ENCODE data around the gene TMC8. TPM values are rescaled to one million over a fixed set of nuclear protein-coding genes. Genes with fewer than 3 reads are reported as not detected.
"Not testable (repeated sequence)": the region's sequence is repeated elsewhere in the genome, so short reads cannot be mapped to it uniquely, and the experiment has no call there.

The TMC8 gene, protein sequence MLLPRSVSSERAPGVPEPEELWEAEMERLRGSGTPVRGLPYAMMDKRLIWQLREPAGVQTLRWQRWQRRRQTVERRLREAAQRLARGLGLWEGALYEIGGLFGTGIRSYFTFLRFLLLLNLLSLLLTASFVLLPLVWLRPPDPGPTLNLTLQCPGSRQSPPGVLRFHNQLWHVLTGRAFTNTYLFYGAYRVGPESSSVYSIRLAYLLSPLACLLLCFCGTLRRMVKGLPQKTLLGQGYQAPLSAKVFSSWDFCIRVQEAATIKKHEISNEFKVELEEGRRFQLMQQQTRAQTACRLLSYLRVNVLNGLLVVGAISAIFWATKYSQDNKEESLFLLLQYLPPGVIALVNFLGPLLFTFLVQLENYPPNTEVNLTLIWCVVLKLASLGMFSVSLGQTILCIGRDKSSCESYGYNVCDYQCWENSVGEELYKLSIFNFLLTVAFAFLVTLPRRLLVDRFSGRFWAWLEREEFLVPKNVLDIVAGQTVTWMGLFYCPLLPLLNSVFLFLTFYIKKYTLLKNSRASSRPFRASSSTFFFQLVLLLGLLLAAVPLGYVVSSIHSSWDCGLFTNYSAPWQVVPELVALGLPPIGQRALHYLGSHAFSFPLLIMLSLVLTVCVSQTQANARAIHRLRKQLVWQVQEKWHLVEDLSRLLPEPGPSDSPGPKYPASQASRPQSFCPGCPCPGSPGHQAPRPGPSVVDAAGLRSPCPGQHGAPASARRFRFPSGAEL
- total RNA-seq: 28.6 TPM
- polyA plus RNA-seq: 196 TPM
- long read RNA-seq, donor 1: 0 reads
- long read RNA-seq, donor 2: 0 reads
- long read RNA-seq, donor 3, full-length matches to known transcripts: 1 of 37 reads
- long read RNA-seq, donor 3, partial matches to known transcripts: 36 of 37 reads
- long read RNA-seq, donor 3, other reads (novel, unspliced or antisense): 0 of 37 reads
- long read RNA-seq, donor 4, full-length matches to known transcripts: 2 of 7 reads
- long read RNA-seq, donor 4, partial matches to known transcripts: 5 of 7 reads
- long read RNA-seq, donor 4, other reads (novel, unspliced or antisense): 0 of 7 reads
- long read RNA-seq, donor 5, full-length matches to known transcripts: 5 of 11 reads
- long read RNA-seq, donor 5, partial matches to known transcripts: 6 of 11 reads
- long read RNA-seq, donor 5, other reads (novel, unspliced or antisense): 0 of 11 reads
- long read RNA-seq, donor 6, full-length matches to known transcripts: 5 of 19 reads
- long read RNA-seq, donor 6, partial matches to known transcripts: 14 of 19 reads
- long read RNA-seq, donor 6, other reads (novel, unspliced or antisense): 0 of 19 reads
- long read RNA-seq, donor 7: 0 reads
- long read RNA-seq, donor 8, full-length matches to known transcripts: 2 of 2 reads
- long read RNA-seq, donor 8, partial matches to known transcripts: 0 of 2 reads
- long read RNA-seq, donor 8, other reads (novel, unspliced or antisense): 0 of 2 reads
- long read RNA-seq, donor 9: 0 reads
- long read RNA-seq, donor 10, full-length matches to known transcripts: 1 of 7 reads
- long read RNA-seq, donor 10, partial matches to known transcripts: 6 of 7 reads
- long read RNA-seq, donor 10, other reads (novel, unspliced or antisense): 0 of 7 reads

DNA sequence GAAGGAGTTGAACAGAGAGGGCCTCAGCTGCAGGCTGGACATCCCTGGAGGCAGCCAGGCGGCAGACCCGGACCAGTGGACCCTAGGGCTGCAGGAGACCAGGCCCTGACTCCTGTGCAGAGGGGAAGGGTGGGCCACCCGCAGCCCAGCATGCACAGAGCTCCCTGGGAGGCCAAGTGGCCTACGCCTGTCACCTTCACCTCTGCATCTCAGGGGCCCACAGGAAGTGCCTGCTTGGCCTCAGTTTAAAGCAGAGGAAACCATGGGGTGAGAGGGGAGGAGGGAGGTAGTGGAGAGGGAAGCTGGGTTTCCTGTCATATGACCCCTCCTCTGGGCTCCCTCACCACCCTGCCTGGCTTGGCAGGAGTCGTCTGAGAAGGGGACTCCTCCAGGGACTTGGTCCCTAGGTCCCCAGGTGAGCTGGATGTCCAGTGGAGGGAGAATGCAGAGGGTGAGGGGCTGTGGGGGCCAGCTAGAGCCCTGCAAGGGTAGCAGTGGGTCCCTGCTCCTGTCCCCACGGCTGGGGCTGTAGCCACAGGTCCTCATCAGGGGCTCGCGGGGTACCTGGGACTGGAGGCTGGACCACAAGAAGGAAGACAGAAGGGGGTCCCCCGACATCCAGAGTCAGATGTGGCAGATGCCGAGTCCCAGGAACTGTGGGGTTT is at the start of gene TMC8:
TMC8 (plus strand) TSS at position 335 of the 665 bp plus-strand sequence. CDS start 818 bp downstream, outside the sequence.
- H3K4me3 ChIP-seq (ENCODE audit: low read length in 2 of 2): peak within 1 kb of the TSS; percentile 93 to 97
- WGBS: 8% methylated on average over 10 of the region's 10 CpGs
- DNase-seq (ENCODE audit: low read depth in 6 of 9, low spot score in 9 of 9): peak in 7 of 9 donors; percentile 82 to 95 (median 87)
- peaks cover 51 to 90% of the 10 kb centered on the region in 2 donors for H3K4me1 ChIP-seq (ENCODE audit: control insufficient read depth in 2 of 2, insufficient read depth in 2 of 2, low read length in 2 of 2)
- peaks cover 39 to 45% of the 10 kb centered on the region in 2 donors for H3K36me3 ChIP-seq (ENCODE audit: control insufficient read depth in 2 of 2, insufficient read depth in 2 of 2, low read length in 1 of 2)
- H3K9me3 ChIP-seq (ENCODE audit: control insufficient read depth in 2 of 2, insufficient read depth in 1 of 2, low read length in 1 of 2): peaks cover 0 to 17% of the 10 kb centered on the region in 2 donors
- peak within 1 kb of the TSS; percentile 99 for H3K27ac ChIP-seq (ENCODE audit: low read depth in 1 of 2, low read length in 1 of 2)
- peaks cover 0 to 3% of the 10 kb centered on the region in 2 donors for H3K27me3 ChIP-seq (ENCODE audit: control insufficient read depth in 2 of 2, insufficient read depth in 1 of 2, low read length in 1 of 2)

DNA sequence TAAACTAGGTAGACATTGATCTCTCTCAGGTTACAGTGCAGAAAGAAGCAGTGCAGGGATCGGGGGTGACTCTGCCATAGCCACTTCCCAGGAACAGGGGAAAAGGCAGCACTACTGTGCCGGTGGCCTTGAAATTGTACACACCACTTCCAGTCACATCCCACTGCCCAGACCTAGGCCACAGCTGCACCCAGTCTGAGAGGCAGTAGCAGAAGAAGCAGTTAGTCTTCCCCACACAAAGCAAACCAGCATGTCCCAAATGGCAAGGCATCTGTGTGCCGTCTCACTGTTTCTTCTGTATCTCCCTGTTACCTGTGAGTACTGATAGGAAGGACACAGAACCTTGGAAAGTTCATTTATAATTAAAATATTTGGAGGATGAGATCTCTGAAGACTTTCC is 49.0 kb upstream of the TMC8 start:
- 97% methylated on average over 3 of the region's 3 CpGs for WGBS
- no peak for DNase-seq (ENCODE audit: low read depth in 6 of 9, low spot score in 9 of 9)

GRCh38 chr17:78082355-78082872 is 48.2 kb upstream of the TMC8 start:
- not testable (repeated sequence) for H3K27ac ChIP-seq (ENCODE audit: low read depth in 1 of 2, low read length in 1 of 2)

More for the DNA sequence above, 49.0 kb upstream of the TMC8 start:
- no peak overlapping the region for H3K4me3 ChIP-seq (ENCODE audit: low read length in 2 of 2)
- no peaks in the 10 kb centered on the region for H3K4me1 ChIP-seq (ENCODE audit: control insufficient read depth in 2 of 2, insufficient read depth in 2 of 2, low read length in 2 of 2)
- no peak overlapping the region for H3K27ac ChIP-seq (ENCODE audit: low read depth in 1 of 2, low read length in 1 of 2)
- no peaks in the 10 kb centered on the region for H3K27me3 ChIP-seq (ENCODE audit: control insufficient read depth in 2 of 2, insufficient read depth in 1 of 2, low read length in 1 of 2)
- H3K9me3 ChIP-seq (ENCODE audit: control insufficient read depth in 2 of 2, insufficient read depth in 1 of 2, low read length in 1 of 2): no peaks in the 10 kb centered on the region
- H3K36me3 ChIP-seq (ENCODE audit: control insufficient read depth in 2 of 2, insufficient read depth in 2 of 2, low read length in 1 of 2): peaks cover 59 to 98% of the 10 kb centered on the region in 2 donors

GRCh38 chr17:78082988-78083387 is 47.6 kb upstream of the TMC8 start:
- peak overlapping the region in 1 of 2 donors; percentile 47 for H3K27ac ChIP-seq (ENCODE audit: low read depth in 1 of 2, low read length in 1 of 2)
- 92% methylated on average over 7 of the region's 7 CpGs for WGBS
- H3K36me3 ChIP-seq (ENCODE audit: control insufficient read depth in 2 of 2, insufficient read depth in 2 of 2, low read length in 1 of 2): peaks cover 58 to 98% of the 10 kb centered on the region in 2 donors
- no peaks in the 10 kb centered on the region for H3K27me3 ChIP-seq (ENCODE audit: control insufficient read depth in 2 of 2, insufficient read depth in 1 of 2, low read length in 1 of 2)
- no peaks in the 10 kb centered on the region for H3K9me3 ChIP-seq (ENCODE audit: control insufficient read depth in 2 of 2, insufficient read depth in 1 of 2, low read length in 1 of 2)
- no peak for DNase-seq (ENCODE audit: low read depth in 6 of 9, low spot score in 9 of 9)
- H3K4me1 ChIP-seq (ENCODE audit: control insufficient read depth in 2 of 2, insufficient read depth in 2 of 2, low read length in 2 of 2): no peaks in the 10 kb centered on the region
- no peak overlapping the region for H3K4me3 ChIP-seq (ENCODE audit: low read length in 2 of 2)

More at GRCh38 chr17:78082355-78082872, 48.2 kb upstream of the TMC8 start:
- not testable (repeated sequence) for H3K27me3 ChIP-seq (ENCODE audit: control insufficient read depth in 2 of 2, insufficient read depth in 1 of 2, low read length in 1 of 2); DNase-seq (ENCODE audit: low read depth in 6 of 9, low spot score in 9 of 9); H3K4me1 ChIP-seq (ENCODE audit: control insufficient read depth in 2 of 2, insufficient read depth in 2 of 2, low read length in 2 of 2); H3K9me3 ChIP-seq (ENCODE audit: control insufficient read depth in 2 of 2, insufficient read depth in 1 of 2, low read length in 1 of 2); H3K4me3 ChIP-seq (ENCODE audit: low read length in 2 of 2)
- H3K36me3 ChIP-seq (ENCODE audit: control insufficient read depth in 2 of 2, insufficient read depth in 2 of 2, low read length in 1 of 2): peaks cover 59 to 98% of the 10 kb centered on the region in 2 donors
- 96% methylated on average over 5 of the region's 5 CpGs for WGBS

DNA sequence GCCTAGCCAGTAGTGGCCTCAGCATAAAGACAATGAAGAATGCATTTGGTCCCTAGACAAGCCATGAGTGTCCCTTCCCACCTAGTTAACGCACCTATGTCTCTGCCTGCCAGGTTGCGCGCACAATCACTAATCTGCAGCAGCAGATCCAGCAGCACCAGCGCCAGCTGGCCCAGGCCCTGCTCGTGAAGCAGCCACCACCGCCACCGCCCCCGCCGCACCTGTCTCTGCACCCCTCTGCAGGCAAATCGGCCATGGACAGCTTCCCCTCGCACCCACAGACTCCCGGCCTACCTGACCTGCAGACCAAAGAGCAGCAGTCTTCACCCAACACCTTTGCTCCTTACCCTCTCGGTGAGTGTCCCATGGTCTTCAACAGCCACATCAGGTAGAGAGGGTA is 43.8 kb upstream of the TMC8 start:
- 99% methylated on average over 13 of the region's 13 CpGs for WGBS

DNA sequence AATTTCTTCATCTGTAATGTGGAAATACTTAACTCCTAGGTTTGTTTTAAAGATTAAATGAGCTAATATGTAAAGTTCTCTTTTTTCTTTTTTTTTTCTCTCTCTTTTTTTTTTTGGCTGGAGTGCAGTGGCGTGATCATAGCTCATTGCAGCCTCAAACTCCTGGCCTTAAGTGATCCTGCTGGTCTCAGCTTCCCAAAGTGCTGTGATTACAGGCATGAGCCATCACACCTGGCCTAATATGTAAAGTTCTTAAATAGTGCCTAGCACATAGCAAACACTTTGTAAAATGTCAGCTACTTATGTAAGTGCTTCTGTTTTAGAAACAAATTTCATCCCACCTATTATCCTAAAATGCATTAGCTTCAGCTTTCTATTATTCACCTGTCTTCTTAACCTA is 42.0 kb upstream of the TMC8 start:
- Histone ChIP-seq H3K27me3 (ENCODE audit: control insufficient read depth in 2 of 2, insufficient read depth in 1 of 2, low read length in 1 of 2) (no peaks in the 10 kb centered on the region), H3K36me3 (ENCODE audit: control insufficient read depth in 2 of 2, insufficient read depth in 2 of 2, low read length in 1 of 2) (peaks cover 66 to 99% of the 10 kb centered on the region in 2 donors), H3K27ac (ENCODE audit: low read depth in 1 of 2, low read length in 1 of 2) (no peak overlapping the region), H3K4me1 (ENCODE audit: control insufficient read depth in 2 of 2, insufficient read depth in 2 of 2, low read length in 2 of 2) (no peaks in the 10 kb centered on the region), H3K9me3 (ENCODE audit: control insufficient read depth in 2 of 2, insufficient read depth in 1 of 2, low read length in 1 of 2) (no peaks in the 10 kb centered on the region), H3K4me3 (ENCODE audit: low read length in 2 of 2) (no peak overlapping the region)
- DNase-seq (ENCODE audit: low read depth in 6 of 9, low spot score in 9 of 9): no peak
- WGBS: 100% methylated on average over 1 of the region's 1 CpG

More for the DNA sequence above, 43.8 kb upstream of the TMC8 start:
- no peak overlapping the region for H3K4me3 ChIP-seq (ENCODE audit: low read length in 2 of 2)
- H3K27me3 ChIP-seq (ENCODE audit: control insufficient read depth in 2 of 2, insufficient read depth in 1 of 2, low read length in 1 of 2): no peaks in the 10 kb centered on the region
- DNase-seq (ENCODE audit: low read depth in 6 of 9, low spot score in 9 of 9): no peak
- no peak overlapping the region for H3K27ac ChIP-seq (ENCODE audit: low read depth in 1 of 2, low read length in 1 of 2)
- no peaks in the 10 kb centered on the region for H3K9me3 ChIP-seq (ENCODE audit: control insufficient read depth in 2 of 2, insufficient read depth in 1 of 2, low read length in 1 of 2)
- H3K4me1 ChIP-seq (ENCODE audit: control insufficient read depth in 2 of 2, insufficient read depth in 2 of 2, low read length in 2 of 2): no peaks in the 10 kb centered on the region
- H3K36me3 ChIP-seq (ENCODE audit: control insufficient read depth in 2 of 2, insufficient read depth in 2 of 2, low read length in 1 of 2): peaks cover 59 to 98% of the 10 kb centered on the region in 2 donors

DNA sequence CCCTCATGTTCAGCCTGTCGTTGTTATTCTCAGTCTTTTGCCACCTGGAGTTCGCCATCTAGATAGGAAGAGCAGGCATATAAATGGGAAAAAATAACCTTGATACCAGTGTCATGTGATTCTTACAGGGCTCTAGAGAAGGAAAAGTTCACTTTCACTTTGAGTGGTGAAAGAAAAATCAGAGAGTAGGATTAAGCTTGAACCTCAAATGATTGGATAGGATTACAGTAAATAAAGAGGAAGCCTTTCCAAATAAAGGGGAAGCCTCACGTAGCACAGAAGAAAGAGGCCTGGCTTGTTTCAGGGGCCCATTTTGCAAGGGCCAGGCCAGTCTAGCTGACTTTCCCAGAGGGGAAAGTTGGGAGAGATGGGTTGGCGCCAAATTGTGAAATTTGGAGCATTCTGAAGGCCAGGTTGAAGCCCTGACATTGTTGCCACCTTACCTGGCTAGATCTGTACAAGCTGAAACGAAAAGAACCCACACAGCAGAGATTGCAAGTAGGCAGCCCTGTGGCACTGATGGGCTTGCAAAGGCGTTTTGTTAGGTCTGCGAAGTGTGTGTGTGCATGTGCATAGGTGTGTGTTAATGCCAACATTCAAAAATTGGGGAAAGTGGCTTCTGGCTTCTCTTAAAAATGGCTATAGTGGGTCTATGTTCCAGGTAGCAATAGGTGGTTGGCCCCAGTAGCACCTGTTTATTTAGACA is 40.8 kb upstream of the TMC8 start:
- 88% methylated on average over 7 of the region's 7 CpGs for WGBS
- H3K9me3 ChIP-seq (ENCODE audit: control insufficient read depth in 2 of 2, insufficient read depth in 1 of 2, low read length in 1 of 2): no peaks in the 10 kb centered on the region
- no peak overlapping the region for H3K27ac ChIP-seq (ENCODE audit: low read depth in 1 of 2, low read length in 1 of 2)
- no peaks in the 10 kb centered on the region for H3K27me3 ChIP-seq (ENCODE audit: control insufficient read depth in 2 of 2, insufficient read depth in 1 of 2, low read length in 1 of 2)
- H3K4me3 ChIP-seq (ENCODE audit: low read length in 2 of 2): no peak overlapping the region
- DNase-seq (ENCODE audit: low read depth in 6 of 9, low spot score in 9 of 9): no peak
- peaks cover 72 to 99% of the 10 kb centered on the region in 2 donors for H3K36me3 ChIP-seq (ENCODE audit: control insufficient read depth in 2 of 2, insufficient read depth in 2 of 2, low read length in 1 of 2)
- H3K4me1 ChIP-seq (ENCODE audit: control insufficient read depth in 2 of 2, insufficient read depth in 2 of 2, low read length in 2 of 2): no peaks in the 10 kb centered on the region

Measured in thymus (tissue), 14 donors.